ENCODE results near the gene COX19.
"Not testable (repeated sequence)": the region's sequence is repeated elsewhere in the genome, so short reads cannot be mapped to it uniquely, and the experiment has no call there.

Gene COX19

DNA sequence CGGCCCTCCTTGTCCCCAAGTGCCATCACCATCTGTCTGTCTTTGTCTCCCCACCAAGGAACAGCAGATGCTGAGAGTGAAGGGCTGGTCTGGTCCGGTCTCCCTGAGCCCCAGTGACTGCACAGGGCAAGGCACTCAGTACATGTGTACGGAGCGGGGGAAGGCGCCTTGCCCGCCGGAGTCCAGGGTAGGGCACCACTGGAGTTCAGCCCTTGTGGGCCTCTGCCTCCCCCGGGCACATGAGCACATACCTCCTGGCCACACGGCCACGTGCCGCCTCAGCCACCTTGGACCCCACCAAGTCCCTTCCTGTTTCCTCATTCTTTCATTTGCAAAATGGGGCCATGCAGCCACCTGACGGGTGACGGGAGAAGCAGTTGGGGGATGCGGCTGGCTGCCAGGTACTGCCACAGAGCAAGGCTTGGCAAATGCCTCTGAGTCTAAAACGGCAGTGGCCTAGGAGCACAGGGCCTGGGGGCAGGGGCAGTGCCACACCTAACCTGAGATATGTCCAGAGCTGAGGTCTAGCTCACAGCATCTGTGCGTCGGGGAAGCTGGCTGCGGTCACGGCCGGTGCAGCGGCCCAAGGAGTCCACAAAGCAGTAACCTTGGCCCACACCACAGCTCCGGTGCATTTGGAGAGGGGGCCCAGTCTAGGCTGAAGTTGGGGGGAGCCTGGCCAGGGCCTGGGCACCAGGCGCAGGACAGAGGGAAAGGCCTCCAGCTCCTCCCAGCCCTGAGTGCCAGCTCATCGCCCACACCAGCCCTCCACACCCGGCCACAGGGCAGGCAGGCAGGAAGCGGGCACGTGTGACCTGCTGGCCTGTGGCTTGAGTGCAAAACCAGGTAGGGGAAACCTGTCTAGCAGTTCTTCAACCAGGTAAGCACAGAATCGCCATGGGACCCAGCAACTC, 26.1 kb downstream of the COX19 start:
- no peak overlapping the region for H3K27ac ChIP-seq
- TF ChIP-seq, protein P1, sequence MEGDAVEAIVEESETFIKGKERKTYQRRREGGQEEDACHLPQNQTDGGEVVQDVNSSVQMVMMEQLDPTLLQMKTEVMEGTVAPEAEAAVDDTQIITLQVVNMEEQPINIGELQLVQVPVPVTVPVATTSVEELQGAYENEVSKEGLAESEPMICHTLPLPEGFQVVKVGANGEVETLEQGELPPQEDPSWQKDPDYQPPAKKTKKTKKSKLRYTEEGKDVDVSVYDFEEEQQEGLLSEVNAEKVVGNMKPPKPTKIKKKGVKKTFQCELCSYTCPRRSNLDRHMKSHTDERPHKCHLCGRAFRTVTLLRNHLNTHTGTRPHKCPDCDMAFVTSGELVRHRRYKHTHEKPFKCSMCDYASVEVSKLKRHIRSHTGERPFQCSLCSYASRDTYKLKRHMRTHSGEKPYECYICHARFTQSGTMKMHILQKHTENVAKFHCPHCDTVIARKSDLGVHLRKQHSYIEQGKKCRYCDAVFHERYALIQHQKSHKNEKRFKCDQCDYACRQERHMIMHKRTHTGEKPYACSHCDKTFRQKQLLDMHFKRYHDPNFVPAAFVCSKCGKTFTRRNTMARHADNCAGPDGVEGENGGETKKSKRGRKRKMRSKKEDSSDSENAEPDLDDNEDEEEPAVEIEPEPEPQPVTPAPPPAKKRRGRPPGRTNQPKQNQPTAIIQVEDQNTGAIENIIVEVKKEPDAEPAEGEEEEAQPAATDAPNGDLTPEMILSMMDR (conservative IDR thresholded peaks at IDR 0.05), result no peak

DNA sequence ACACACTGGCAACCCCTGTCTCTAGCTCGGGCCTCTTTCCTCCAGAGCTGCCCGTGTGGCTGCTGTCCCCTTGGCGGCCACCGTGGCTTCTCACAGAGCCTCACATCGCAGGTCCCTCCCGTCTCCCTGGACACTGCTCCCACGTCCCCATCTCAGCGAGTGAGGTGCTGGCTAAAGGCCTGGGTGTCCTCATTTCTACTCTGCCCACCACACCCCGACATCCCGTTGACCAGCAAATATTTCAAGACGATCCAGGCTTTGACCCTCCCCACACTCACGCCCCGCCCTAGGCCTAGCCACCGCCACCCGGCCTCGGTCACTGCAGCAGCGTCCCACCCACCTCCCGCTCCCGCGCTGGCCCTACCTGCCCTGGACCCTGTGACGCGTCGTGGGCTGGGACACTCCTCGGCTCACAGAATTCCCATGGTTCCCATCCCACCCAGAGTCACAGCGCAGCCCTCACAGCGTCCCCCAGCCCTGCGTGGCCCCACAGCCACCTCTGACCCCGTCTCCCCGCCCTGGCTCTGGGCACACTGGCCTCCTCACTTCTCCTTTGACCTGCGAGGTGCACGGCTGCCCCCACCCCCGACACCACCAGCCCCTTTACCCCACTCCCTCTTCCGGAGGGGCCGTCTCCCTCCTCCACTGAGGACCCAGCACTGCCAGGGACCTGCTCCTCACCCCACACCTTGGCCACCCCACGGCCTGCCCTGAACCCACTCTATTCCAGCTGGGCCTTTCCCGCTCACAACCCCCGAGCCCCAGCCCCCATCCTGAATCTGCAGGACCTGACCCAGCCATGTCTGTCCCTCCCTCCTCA, 27.7 kb downstream of the COX19 start:
- TF ChIP-seq, protein P1 (conservative IDR thresholded peaks at IDR 0.05), result no peak

DNA sequence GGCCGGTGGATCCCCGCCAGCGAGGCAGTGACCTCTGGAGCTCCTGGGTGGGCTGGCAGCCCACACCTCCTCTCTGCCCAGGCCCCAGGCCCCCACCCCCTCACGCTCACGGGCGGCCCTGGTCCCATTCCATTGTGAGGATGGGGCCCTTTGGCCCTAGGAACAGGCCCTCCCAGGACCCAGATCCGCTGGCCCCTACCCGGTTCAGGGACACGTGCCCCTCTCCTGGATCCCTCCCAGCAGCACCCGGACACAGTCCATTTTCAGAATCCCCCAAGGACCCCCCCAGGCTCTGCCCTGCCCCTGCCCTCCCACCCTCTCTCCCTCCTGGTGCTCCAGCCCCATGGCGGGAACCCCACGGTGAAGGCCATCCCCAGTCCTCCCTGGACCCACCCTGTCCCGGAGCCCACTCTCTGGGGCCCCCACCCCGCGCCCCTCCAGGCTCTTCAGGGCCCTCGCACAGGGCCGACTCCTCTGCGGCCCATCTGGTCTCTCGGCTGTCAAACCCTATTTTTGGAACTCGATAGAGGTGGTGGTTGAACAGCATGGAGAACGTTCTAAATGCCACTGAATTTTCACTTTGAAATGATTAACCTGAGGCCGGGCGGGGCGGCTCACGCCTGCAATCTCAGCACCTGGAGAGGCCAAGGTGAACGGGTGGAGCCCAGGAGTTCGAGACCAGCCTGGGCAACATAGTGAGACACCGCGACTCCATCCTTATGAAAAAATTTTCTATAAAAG, 28.9 kb downstream of the COX19 start:
- TF ChIP-seq, protein P1 (conservative IDR thresholded peaks at IDR 0.05), result no peak
- no peak overlapping the region for H3K27ac ChIP-seq

More for the DNA sequence above, 27.7 kb downstream of the COX19 start:
- H3K27ac ChIP-seq, result no peak overlapping the region

DNA sequence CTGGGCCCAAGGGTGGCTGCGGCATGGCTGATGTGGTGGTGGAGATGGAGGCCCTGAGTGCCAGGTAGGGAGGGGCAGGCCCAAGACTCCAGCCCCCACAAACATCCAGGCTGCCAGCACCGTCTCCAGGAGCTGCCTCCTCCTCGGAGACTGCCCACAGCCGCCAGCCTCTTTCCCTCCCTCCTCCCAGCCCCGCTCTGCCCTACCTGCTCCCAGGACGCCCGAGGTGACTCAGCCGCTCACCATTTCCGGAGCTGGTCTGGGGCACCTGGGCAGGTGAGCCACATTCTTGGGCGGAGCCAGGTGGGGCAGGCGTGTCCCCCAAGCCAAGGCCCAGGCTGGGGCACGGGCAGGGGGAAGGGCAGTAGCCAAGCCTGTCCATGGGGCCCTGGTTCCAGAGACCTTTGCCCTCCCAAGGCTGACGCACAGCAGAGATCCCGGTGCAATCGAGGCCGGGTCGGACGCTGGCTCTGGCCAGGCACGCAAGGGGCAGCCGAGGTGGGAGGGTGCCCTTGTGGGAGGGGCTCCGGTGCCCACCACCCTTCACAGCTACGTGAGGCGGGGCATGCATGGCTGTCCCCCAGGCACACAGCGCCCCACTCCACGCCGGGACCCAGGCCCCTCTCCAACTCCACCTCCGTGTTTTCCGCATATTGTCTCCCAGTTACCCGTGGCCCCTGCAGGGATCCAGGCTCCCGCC, 29.6 kb downstream of the COX19 start:
- H3K27ac ChIP-seq, result no peak overlapping the region
- TF ChIP-seq, protein P1 (conservative IDR thresholded peaks at IDR 0.05), result no peak

DNA sequence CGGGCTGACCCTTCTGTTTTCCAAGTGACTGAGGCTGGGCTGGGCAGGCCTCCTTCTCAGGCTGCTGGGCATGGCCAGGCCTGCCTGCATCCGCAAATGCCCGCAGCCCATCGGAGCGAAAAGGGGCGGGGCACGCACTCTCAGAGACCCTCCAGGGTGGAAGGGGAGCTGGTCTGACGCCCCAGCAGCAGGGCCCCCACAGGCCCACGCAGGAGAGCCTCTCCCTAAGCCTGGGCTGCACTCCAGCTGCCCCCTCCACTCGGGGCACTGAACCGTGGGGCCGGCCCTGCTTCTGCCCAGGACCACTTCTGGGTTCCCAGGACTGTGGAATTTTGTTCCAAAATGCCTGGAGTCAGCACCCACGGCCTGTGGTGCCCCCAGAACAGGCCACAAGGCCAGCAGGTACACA, 30.2 kb downstream of the COX19 start:
- TF ChIP-seq, protein P1 (conservative IDR thresholded peaks at IDR 0.05), result no peak
- no peak overlapping the region for H3K27ac ChIP-seq

DNA sequence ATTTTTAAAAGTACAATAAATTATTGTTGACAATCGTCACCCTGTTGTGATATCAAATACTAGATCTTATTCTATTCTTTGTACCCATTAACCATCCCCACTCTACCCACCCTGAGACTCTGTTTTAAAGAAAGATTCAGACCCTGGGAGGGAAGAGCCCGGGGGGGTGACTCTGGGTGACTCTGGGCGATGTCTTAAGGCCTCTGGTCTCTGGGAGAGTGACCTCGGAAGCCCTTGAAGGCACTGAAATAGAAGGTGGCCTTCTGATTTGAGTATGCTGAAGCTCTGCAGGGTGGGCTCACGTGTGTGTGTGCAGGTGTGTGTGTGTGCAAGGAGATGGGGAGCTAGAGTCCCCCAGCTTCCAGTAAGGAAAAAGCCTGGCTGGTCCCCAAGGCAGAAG, 30.6 kb downstream of the COX19 start:
- TF ChIP-seq, protein P1 (conservative IDR thresholded peaks at IDR 0.05), result no peak
- H3K27ac ChIP-seq, result no peak overlapping the region

DNA sequence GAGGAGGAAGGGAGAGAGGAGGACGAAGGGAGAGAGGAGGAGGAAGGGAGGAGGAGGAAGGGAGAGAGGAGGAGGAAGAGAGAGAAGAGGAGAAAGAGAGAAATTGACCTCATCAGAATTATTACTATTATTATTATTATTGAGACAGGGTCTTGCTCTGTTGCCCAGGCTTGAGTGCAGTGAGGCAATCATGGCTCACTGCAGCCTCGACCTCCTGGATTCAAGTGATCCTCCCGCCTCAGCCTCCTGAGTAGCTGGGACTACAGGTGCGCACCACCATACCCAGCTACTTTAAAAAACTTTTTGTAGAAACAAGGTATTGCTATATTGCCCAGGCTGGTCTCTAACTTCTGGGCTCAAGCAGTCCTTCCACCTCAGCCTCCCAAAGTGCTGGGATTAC, 31.6 kb downstream of the COX19 start:
- not testable (repeated sequence) for H3K27ac ChIP-seq

Measured in VCaP (cell line).